ENCODE results near the gene CCDC24.

CCDC24 gene

GRCh38 chr1:43991476-43992231, at the start of gene CCDC24:
TSS of gene CCDC24 (plus strand) at chr1:43991599. CDS start at chr1:43991879, 280 bp downstream.
- DNase-seq: peak; percentile 74

GRCh38 chr1:43942411-43942810, 49.0 kb upstream of the CCDC24 start:
- no peak for DNase-seq

GRCh38 chr1:43944860-43945259, 46.5 kb upstream of the CCDC24 start:
- no peak for DNase-seq

GRCh38 chr1:43945674-43946235, 45.6 kb upstream of the CCDC24 start:
- DNase-seq: no peak

- peak; percentile 92 for DNase-seq
Measured at GRCh38 chr1:43946236-43947060, 45.0 kb upstream of the CCDC24 start, which contains the start of gene IPO13. TSS of gene IPO13 (plus strand) at chr1:43946950. CDS start at chr1:43947601, 651 bp downstream.

GRCh38 chr1:43947061-43947873, 44.1 kb upstream of the CCDC24 start:
- no peak for DNase-seq

- DNase-seq: no peak
Measured at GRCh38 chr1:43947874-43948437, 43.4 kb upstream of the CCDC24 start.

- no peak for DNase-seq
Measured at GRCh38 chr1:43949678-43950077, 41.7 kb upstream of the CCDC24 start.

GRCh38 chr1:43951021-43951985, 40.1 kb upstream of the CCDC24 start:
- DNase-seq: no peak

GRCh38 chr1:43952731-43953346, 38.6 kb upstream of the CCDC24 start:
- DNase-seq: no peak

- no peak for DNase-seq
Measured at GRCh38 chr1:43953361-43953760, 38.0 kb upstream of the CCDC24 start.

GRCh38 chr1:43954036-43954435, 37.4 kb upstream of the CCDC24 start:
- DNase-seq: no peak

- no peak for DNase-seq
Measured at GRCh38 chr1:43956234-43956633, 35.2 kb upstream of the CCDC24 start.

GRCh38 chr1:43957407-43958040, 33.9 kb upstream of the CCDC24 start:
- DNase-seq: no peak

- no peak for DNase-seq
Measured at GRCh38 chr1:43958351-43959255, 32.8 kb upstream of the CCDC24 start.

- no peak for DNase-seq
Measured at GRCh38 chr1:43960798-43961197, 30.6 kb upstream of the CCDC24 start.

GRCh38 chr1:43961692-43962091, 29.7 kb upstream of the CCDC24 start:
- no peak for DNase-seq

GRCh38 chr1:43962324-43962723, 29.1 kb upstream of the CCDC24 start:
- DNase-seq: no peak

GRCh38 chr1:43963006-43963405, 28.4 kb upstream of the CCDC24 start:
- no peak for DNase-seq

All from activated gamma-delta T cell treated with Interleukin-2 at 50 U/mL for 16 hours (primary cell).